HEK293T (cell line): ENCODE results near the gene CALN1.

Source experiments
- CTCF ChIA-PET: fragments of 350-600 bp; formaldehyde crosslinking; extraction: SDS; loops from one replicate; lab custom pipeline; 2021; ENCODE audit warnings: antibody characterized with exemption, inconsistent platforms; lab: Yijun Ruan, JAX
- POLR2A ChIA-PET: fragments of 350-600 bp; formaldehyde crosslinking; extraction: SDS; loops from one replicate; lab custom pipeline; 2020; ENCODE audit warnings: antibody characterized with exemption, inconsistent platforms; lab: Yijun Ruan, JAX
- DNase-seq: peaks from one replicate; pipeline ENCODE4 v3.0.0; 2012; ENCODE audit warnings: mixed read lengths; ENCODE audit errors: extremely low spot score
- ARNT ChIP-seq: fragments of 450-650 bp; IDR thresholded peaks from 2 replicates; pipeline ENCODE4 v1.6.1; 2017; ENCODE audit warnings: mild to moderate bottlenecking
- BHLHE40 ChIP-seq: fragments of 450-650 bp; IDR thresholded peaks from 2 replicates; pipeline ENCODE4 v1.6.1; 2016; ENCODE audit warnings: mild to moderate bottlenecking, moderate library complexity, borderline replicate concordance
- CTBP1 ChIP-seq: fragments of 450-650 bp; IDR thresholded peaks from 2 replicates; pipeline ENCODE4 v1.6.1; 2016; ENCODE audit warnings: borderline replicate concordance
- ELF4 ChIP-seq: fragments of 450-650 bp; IDR thresholded peaks from 2 replicates; pipeline ENCODE4 v1.6.1; 2017; ENCODE audit warnings: antibody characterized with exemption
- FOXA1 ChIP-seq: fragments of 450-650 bp; IDR thresholded peaks from 2 replicates; pipeline ENCODE4 v1.6.1; 2016; ENCODE audit warnings: mild to moderate bottlenecking
- FOXK2 ChIP-seq: fragments of 450-650 bp; IDR thresholded peaks from 2 replicates; pipeline ENCODE4 v1.6.1; 2016; ENCODE audit warnings: mild to moderate bottlenecking
- FOXM1 ChIP-seq: fragments of 450-650 bp; IDR thresholded peaks from 2 replicates; pipeline ENCODE4 v1.6.1; 2017; ENCODE audit warnings: mild to moderate bottlenecking, borderline replicate concordance
- HDGF ChIP-seq: fragments of 450-650 bp; IDR thresholded peaks from 2 replicates; pipeline ENCODE4 v1.6.1; 2017; ENCODE audit warnings: antibody characterized with exemption, borderline replicate concordance
- L3MBTL2 ChIP-seq: fragments of 450-650 bp; conservative IDR thresholded peaks from 2 replicates; pipeline ENCODE4 v1.6.1; 2016; ENCODE audit warnings: mild to moderate bottlenecking
- LEF1 ChIP-seq: fragments of 450-650 bp; IDR thresholded peaks from 2 replicates; pipeline ENCODE4 v1.6.1; 2017; ENCODE audit warnings: mild to moderate bottlenecking, borderline replicate concordance
- NFRKB ChIP-seq: fragments of 450-650 bp; IDR thresholded peaks from 2 replicates; pipeline ENCODE4 v1.6.1; 2016; ENCODE audit warnings: mild to moderate bottlenecking, moderate library complexity
- SP1 ChIP-seq: fragments of 450-650 bp; IDR thresholded peaks from 2 replicates; pipeline ENCODE4 v1.6.1; 2017
- SUZ12 ChIP-seq: fragments of 450-650 bp; IDR thresholded peaks from 2 replicates; pipeline ENCODE4 v1.6.1; 2016; ENCODE audit warnings: mild to moderate bottlenecking
- TARDBP ChIP-seq: fragments of 450-650 bp; IDR thresholded peaks from 2 replicates; pipeline ENCODE4 v1.6.1; 2016
- ZNF384 ChIP-seq: fragments of 450-650 bp; IDR thresholded peaks from 2 replicates; pipeline ENCODE4 v1.6.1; 2016
- TF ChIP-seq, protein P1 (sequence below): fragments of 450-650 bp; IDR thresholded peaks from 2 replicates; pipeline ENCODE4 v1.6.1; 2016

The CALN1 gene

DNA sequence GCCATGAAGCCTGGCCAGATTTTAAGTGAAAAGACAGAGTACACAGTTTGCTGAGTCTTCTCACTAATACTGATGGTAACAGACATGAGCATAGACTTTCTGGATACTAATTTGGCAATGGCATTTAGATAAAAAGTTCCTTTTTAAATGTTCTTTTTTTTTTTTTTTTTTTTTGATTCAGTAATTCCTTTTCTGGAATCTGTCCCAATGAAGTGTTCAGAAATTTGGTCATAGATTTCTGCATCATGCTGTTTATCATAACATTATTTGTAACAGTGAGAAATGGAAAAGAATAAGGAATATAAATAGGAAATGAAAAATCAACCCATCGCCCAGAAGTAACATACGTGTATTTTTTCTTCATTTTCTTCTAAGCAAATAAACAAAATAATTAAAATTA is 354.9 kb downstream of the CALN1 start:
- ChIA-PET POLR2A (no interaction called here), CTCF (no interaction called here)
- no peak for TF ChIP-seq ELF4
- no peak for DNase-seq

GRCh38 chr7:72055426-72055825 is 356.7 kb downstream of the CALN1 start:
- TF ChIP-seq ARNT (no peak), SP1 (no peak), ZNF384 (no peak), TARDBP (no peak), HDGF (no peak), BHLHE40 (no peak), NFRKB (no peak), ELF4 (no peak), FOXK2 (no peak)
- CTCF ChIA-PET, result interaction anchor here (0.7 kb wide), 1 partner anchor 67 kb away, joined by 3 read pairs; no protein-coding TSS in a partner anchor
- POLR2A ChIA-PET, result no interaction called here
- DNase-seq, result no peak

DNA sequence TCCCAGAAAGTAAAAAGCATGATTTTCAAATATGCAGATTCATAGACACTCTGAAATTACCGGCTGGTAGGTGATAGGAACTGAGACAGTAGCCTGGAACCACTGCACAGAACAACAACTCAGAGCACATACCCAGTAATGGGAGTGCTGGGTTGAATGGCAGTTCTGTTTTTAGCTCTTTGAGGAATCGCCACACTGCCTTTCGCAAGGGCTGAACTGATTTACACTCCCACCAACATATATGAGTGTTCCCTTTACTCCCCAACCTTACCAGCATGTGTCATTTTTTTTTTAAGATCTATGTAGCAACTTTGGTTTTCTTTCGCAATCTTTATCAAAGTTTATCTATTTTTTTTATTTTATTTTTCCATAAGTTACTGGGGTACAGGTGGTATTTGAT is 358.8 kb downstream of the CALN1 start:
- CTCF ChIA-PET, result no interaction called here
- TF ChIP-seq TARDBP (no peak), SP1 (no peak), FOXK2 (no peak), HDGF (no peak), NFRKB (no peak), ELF4 (no peak), FOXM1 (no peak), SUZ12 (no peak), ZNF384 (no peak), ARNT (no peak), L3MBTL2 (no peak), BHLHE40 (no peak), LEF1 (no peak), FOXA1 (no peak), CTBP1 (no peak)
- TF ChIP-seq, protein P1, sequence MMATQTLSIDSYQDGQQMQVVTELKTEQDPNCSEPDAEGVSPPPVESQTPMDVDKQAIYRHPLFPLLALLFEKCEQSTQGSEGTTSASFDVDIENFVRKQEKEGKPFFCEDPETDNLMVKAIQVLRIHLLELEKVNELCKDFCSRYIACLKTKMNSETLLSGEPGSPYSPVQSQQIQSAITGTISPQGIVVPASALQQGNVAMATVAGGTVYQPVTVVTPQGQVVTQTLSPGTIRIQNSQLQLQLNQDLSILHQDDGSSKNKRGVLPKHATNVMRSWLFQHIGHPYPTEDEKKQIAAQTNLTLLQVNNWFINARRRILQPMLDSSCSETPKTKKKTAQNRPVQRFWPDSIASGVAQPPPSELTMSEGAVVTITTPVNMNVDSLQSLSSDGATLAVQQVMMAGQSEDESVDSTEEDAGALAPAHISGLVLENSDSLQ, result no peak
- DNase-seq, result no peak
- POLR2A ChIA-PET, result no interaction called here

- no peak for TF ChIP-seq ZNF384
- no peak for TF ChIP-seq HDGF
- TF ChIP-seq SP1, result no peak
- no peak for TF ChIP-seq CTBP1
- no peak for TF ChIP-seq SUZ12
- TF ChIP-seq FOXM1, result no peak
- no peak for TF ChIP-seq NFRKB
- no peak for TF ChIP-seq FOXK2
- TF ChIP-seq TARDBP, result no peak
- TF ChIP-seq, protein P1, result no peak
- no peak for TF ChIP-seq BHLHE40
- TF ChIP-seq ARNT, result no peak
- no peak for TF ChIP-seq ELF4
- no peak for TF ChIP-seq L3MBTL2
- TF ChIP-seq FOXA1, result no peak
- TF ChIP-seq LEF1, result no peak
- no peak for DNase-seq
- CTCF ChIA-PET, result no interaction called here
- POLR2A ChIA-PET, result no interaction called here
These were observed 363.7 kb downstream of the CALN1 start for GRCh38 chr7:72048420-72048819.

GRCh38 chr7:72042855-72043254 is 369.3 kb downstream of the CALN1 start:
- TF ChIP-seq BHLHE40 (no peak), ARNT (no peak), LEF1 (no peak), FOXM1 (no peak), HDGF (no peak), ZNF384 (no peak), FOXK2 (no peak)
- TF ChIP-seq, protein P1, result no peak
- ChIA-PET POLR2A (no interaction called here), CTCF (no interaction called here)
- DNase-seq, result no peak

DNA sequence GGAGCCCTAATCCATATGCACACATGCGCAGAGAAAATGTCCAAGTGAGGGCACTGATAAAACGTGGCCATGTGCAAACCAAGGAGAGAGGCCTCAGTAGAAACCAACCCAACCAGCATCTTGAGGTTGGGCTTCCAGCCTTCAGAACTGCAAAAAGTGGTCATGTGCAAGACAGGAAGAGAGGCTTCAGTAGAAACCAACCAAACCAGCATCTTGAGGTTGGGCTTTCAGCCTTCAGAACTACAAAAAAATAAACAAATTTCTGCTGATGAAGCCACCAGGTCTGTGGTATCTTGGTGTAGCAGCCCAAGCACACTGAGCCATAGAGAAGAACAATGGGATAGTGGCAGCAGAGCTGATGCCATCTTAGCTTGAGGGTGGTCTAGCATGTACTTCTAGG is 371.5 kb downstream of the CALN1 start:
- DNase-seq, result no peak
- TF ChIP-seq, protein P1, result no peak
- TF ChIP-seq HDGF (no peak), NFRKB (no peak), BHLHE40 (no peak), LEF1 (no peak), ZNF384 (no peak), FOXM1 (no peak), L3MBTL2 (no peak), FOXK2 (no peak), ELF4 (no peak), TARDBP (no peak), CTBP1 (no peak), FOXA1 (no peak), SUZ12 (no peak), ARNT (no peak), SP1 (no peak)
- POLR2A ChIA-PET, result no interaction called here
- CTCF ChIA-PET, result no interaction called here
